Neural crest cell (in vitro differentiated cells): ENCODE results near the gene ZNF683. TPM values are rescaled to one million over a fixed set of nuclear protein-coding genes. Genes with fewer than 3 reads are reported as not detected.

Experiments
- DNase-seq: peaks from one replicate; pipeline ENCODE4 v3.0.0; 2021; ENCODE audit warnings: low read depth, mixed read lengths, low spot score
- H3K27ac Mint-ChIP-seq: one replicate; pipeline ENCODE4 v1.8.0; 2021; ENCODE audit warnings: mild to moderate bottlenecking, mixed read lengths; ENCODE audit not compliant: unreplicated experiment
- H3K27me3 Mint-ChIP-seq: 2 replicates; pipeline ENCODE4 v1.8.0; 2021; ENCODE audit warnings: low read depth, mild to moderate bottlenecking, mixed read lengths
- H3K36me3 Mint-ChIP-seq: 2 replicates; pipeline ENCODE4 v1.8.0; 2021; ENCODE audit warnings: low read depth, mild to moderate bottlenecking, mixed read lengths
- H3K4me1 Mint-ChIP-seq: 2 replicates; pipeline ENCODE4 v1.8.0; 2021; ENCODE audit warnings: mixed read lengths
- H3K4me3 Mint-ChIP-seq: one replicate; pipeline ENCODE4 v1.8.0; 2021; ENCODE audit warnings: mild to moderate bottlenecking, mixed read lengths
- H3K9me3 Mint-ChIP-seq: 2 replicates; pipeline ENCODE4 v1.8.0; 2021; ENCODE audit warnings: mixed read lengths
- CTCF ChIP-seq: fragments of 200-600 bp; sonication (generic); conservative IDR thresholded peaks from 2 replicates; pipeline ENCODE4 v1.5.0; 2021; ENCODE audit warnings: antibody characterized with exemption, mild to moderate bottlenecking
- total RNA-seq: library from RNA; stranded (reverse); gene quantifications from 2 replicates; pipeline ENCODE4 v1.2.1, GENCODE V29; 2021

The ZNF683 gene
- total RNA-seq, 1 donor from 2014 or later = not detected

- H3K4me1 Mint-ChIP-seq = peaks cover 20% of the 10 kb centered on the region
- no peak overlapping the region for H3K4me3 Mint-ChIP-seq
- no peak for TF ChIP-seq CTCF
- no peaks in the 10 kb centered on the region for H3K9me3 Mint-ChIP-seq
- DNase-seq = no peak
- H3K27ac Mint-ChIP-seq = no peak overlapping the region
- H3K36me3 Mint-ChIP-seq = no peaks in the 10 kb centered on the region
- no peaks in the 10 kb centered on the region for H3K27me3 Mint-ChIP-seq
Observed at GRCh38 chr1:26315874-26316850, 56.4 kb downstream of the ZNF683 start.

GRCh38 chr1:26314501-26314900 lies 58.0 kb downstream of the ZNF683 start:
- TF ChIP-seq CTCF = no peak
- Mint-ChIP-seq H3K36me3 (no peaks in the 10 kb centered on the region), H3K4me3 (no peak overlapping the region), H3K9me3 (no peaks in the 10 kb centered on the region), H3K27me3 (no peaks in the 10 kb centered on the region), H3K27ac (no peak overlapping the region), H3K4me1 (peaks cover 20% of the 10 kb centered on the region)
- DNase-seq = no peak

Other genes with a start within 250 kb of the ZNF683 start
- 1.0 and 1.2 TPM in 2 replicates for gene FAM110D, start 213.7 kb downstream of the ZNF683 start, total RNA-seq
- gene C1orf232, start 203.8 kb downstream of the ZNF683 start, total RNA-seq = not detected in 2 replicates
- 34.3 and 36.2 TPM in 2 replicates for gene ZNF593, start 202.8 kb downstream of the ZNF683 start, total RNA-seq
- gene ZNF593OS, start 200.9 kb downstream of the ZNF683 start, total RNA-seq = not detected in 2 replicates
- 3.0 and 3.6 TPM in 2 replicates for gene CNKSR1, start 195.3 kb downstream of the ZNF683 start, total RNA-seq
- not detected in 2 replicates for gene CATSPER4, start 182.1 kb downstream of the ZNF683 start, total RNA-seq
- 46.6 and 48.0 TPM in 2 replicates for gene CEP85, start 138.6 kb downstream of the ZNF683 start, total RNA-seq
- 97.9 and 100 TPM in 2 replicates for gene SH3BGRL3, start 92.7 kb downstream of the ZNF683 start, total RNA-seq
- gene UBXN11, start 66.1 kb downstream of the ZNF683 start, total RNA-seq = 33.5 and 35.5 TPM in 2 replicates
- not detected in 2 replicates for gene CD52, start 54.8 kb downstream of the ZNF683 start, total RNA-seq
- gene CRYBG2, start 18.6 kb downstream of the ZNF683 start, total RNA-seq = 3.8 and 6.3 TPM in 2 replicates
- gene LIN28A, start 38.1 kb upstream of the ZNF683 start, total RNA-seq = 445 and 455 TPM in 2 replicates
- gene DHDDS, start 59.6 kb upstream of the ZNF683 start, total RNA-seq = 34.9 and 40.1 TPM in 2 replicates
- 1,041 and 1,051 TPM in 2 replicates for gene HMGN2, start 99.7 kb upstream of the ZNF683 start, total RNA-seq
- 41.6 and 43.8 TPM in 2 replicates for gene RPS6KA1, start 157.0 kb upstream of the ZNF683 start, total RNA-seq